NOMO-1 (cell line): ENCODE measurements around the gene ARMH4.
A peak's percentile ranks its signal among the peaks of the same experiment; 100 is the strongest.
"Not testable (repeated sequence)": the region's sequence is repeated elsewhere in the genome, so short reads cannot be mapped to it uniquely, and the experiment has no call there.

Experiments used
- DNase-seq, 2 experiments: peaks; one replicate each; lab custom pipeline; 2025; ENCODE audit not compliant: unreplicated experiment in 2 of 2; lab: John Stamatoyannopoulos, UW

The ARMH4 gene

GRCh38 chr14:58146399-58146798 is 5.6 kb downstream of the ARMH4 start:
- no peak for DNase-seq

- no peak for DNase-seq
These were observed 6.1 kb downstream of the ARMH4 start for GRCh38 chr14:58145936-58146335.

- no peak for DNase-seq
These were observed 8.9 kb downstream of the ARMH4 start for GRCh38 chr14:58143106-58143505.

- no peak for DNase-seq
These were observed 10.1 kb downstream of the ARMH4 start for GRCh38 chr14:58141893-58142292.

DNA sequence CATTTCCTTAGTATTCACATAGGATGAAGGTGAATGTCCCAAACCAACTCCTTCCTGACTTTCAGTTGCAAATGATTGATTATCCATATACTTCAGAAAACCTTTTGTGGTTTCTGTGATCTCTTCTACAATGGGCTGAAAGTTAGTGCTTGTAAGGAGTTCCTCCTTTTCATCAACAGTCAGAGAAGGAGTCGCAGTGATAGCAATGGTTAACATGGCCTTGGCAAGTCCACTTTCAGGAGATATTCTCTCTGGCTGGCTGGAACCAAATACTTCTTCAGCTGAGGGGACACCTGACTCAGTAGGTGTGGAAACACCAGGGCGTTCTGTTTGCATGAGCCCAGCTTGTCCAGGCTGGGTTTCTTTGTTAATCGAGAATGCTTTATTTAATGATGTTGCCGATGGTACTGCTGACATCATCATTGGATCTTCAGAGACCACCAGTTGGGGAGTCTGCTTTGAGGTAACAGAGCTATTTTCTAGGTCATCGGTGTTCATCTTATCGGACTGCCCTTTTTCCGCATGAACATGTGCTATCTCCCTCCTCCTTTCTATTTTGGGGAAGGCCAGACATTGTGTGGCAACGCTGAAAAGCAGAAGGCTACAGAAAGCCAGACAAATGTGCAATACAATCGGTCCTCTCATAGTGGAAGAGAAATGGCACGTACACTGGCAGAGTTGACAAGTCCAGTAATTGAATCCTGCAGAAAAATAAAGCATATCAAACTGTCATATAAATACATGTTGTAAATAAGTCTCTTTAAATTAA is 13.1 kb downstream of the ARMH4 start:
- peak; percentile 68 to 83 for DNase-seq

DNA sequence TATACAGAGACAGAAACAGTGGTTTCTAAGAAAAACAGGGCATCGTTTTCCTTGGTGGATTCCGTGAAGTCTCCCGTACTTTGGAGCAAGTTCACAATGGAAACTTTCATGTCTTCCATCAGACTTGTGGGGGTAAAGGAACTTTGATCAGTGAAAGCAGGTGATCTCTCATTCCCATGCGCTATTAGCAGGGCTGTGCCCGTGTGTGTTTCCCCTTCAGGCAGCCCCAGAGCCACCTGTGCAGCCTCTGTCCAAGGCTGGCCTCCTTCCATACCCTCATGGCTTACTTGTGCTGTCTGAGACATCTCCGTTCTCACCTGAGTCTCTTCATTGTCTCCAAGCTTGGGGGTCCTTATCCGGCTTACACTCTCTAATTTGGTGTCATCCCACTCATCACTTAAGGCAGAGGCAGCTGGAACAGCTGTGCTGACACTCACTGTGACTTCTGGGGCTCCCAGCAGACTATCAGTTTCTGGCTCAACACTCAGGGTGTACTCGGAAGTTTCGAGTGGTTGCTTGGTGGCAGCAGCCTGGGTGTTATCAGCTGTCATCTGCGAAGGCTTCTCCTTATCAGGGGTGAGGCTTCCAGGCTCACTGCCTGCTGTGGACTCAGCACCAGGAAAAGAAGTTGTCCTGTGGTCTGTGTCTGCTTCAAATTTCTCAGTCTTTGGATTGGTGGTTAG is 13.8 kb downstream of the ARMH4 start:
- DNase-seq, result peak in 1 of 2 experiments; percentile 19

DNA sequence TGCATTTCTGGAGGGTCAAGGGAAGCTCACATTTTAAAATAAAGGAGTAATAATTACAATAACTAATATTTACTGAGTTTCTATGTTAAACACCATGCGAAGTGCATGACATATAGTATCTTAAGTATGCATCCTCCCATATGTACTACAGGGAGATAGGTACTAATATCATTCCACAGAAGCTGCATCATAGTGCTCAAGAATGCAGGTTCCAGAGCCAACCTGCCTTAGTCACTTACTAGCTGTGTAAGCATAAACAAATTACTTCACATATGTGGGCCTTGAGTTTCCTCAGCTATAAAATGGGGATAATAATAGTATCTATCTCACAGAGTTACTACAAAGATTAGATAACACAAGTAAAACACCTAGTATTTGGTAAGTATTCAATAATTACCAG is 18.3 kb downstream of the ARMH4 start:
- no peak for DNase-seq

DNA sequence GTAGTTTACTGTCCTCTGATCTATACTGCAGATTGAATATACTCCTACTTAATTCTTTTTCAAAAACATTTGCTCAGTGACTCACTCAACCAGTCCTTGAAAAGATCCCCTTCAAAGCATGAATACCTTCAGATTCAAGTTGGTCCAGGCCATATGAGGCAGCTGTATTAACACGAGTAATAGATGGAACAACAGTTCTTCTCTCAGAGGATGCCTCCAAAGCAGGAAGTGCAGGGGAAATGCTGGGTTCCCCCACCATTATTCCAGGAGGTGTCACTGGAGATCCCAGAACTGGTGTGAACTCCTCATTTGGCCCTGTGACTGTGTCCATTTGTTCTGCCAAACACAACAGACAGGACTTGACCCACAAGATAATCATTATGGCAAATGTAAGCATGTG is 20.6 kb downstream of the ARMH4 start:
- DNase-seq, result no peak

- no peak for DNase-seq
These were observed 21.8 kb downstream of the ARMH4 start for GRCh38 chr14:58130116-58130782.

DNA sequence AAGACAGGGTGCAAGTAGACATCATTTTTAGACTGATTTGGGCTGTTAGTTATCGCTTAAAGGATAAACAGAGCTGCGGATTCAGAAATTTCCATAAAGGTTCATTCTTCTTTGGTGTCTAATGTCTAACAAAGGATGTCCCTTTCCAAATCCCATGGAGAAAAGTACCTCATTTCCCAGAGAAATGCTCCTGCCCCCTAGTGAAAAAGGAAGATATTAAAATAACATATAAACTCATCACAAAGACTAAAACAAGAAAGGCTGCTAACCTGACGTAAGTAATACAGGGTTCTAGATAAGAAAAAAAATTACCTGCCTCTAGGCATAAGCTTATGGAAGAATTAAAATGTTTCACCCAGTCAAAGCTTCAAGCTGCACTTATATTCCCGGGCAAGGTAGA is 22.8 kb downstream of the ARMH4 start:
- no peak for DNase-seq

DNA sequence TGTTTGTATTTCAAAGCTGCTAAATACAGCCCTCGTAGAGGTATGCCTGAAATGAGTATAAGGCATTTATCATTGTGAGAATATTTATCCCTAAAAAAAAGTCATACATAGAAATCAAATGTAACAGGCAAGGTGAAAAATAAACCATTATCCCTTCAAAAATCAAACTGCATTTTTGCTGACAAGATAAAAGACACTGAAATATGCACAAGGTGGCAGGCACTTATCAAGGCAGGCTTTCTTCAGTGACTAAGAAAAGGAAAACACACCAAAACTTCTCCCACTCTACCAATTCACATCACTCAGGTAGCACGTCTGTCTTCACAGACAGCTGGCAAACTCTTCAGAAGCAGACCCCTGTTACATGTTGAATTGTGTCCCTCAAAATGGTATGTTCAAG is 23.6 kb downstream of the ARMH4 start:
- DNase-seq, result no peak

GRCh38 chr14:58122546-58122945 is 29.5 kb downstream of the ARMH4 start:
- DNase-seq, result not testable (repeated sequence)

- no peak for DNase-seq
These were observed 30.4 kb downstream of the ARMH4 start for GRCh38 chr14:58121530-58122186.

GRCh38 chr14:58119381-58119780 is 32.6 kb downstream of the ARMH4 start:
- no peak for DNase-seq

GRCh38 chr14:58118097-58118815 is 33.8 kb downstream of the ARMH4 start:
- DNase-seq, result no peak

DNA sequence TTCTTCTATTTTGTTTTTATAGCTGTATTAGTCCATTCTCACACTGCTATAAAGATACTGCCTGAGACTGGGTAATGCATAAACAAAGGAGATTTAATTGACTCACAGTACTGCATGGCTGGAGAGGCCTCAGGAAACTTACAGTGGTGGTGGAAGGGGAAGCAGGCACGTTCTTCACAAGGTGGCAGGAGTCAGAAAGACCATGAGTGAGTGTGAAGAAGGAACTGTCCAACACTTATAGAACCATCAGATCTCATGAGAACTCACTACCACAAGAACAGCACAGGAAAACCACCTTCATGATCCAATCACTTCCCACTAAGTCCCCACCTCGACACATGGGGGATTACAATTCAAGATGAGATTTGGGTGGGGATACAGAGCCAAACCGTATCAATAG is 42.3 kb downstream of the ARMH4 start:
- DNase-seq, result no peak

- no peak for DNase-seq
These were observed 43.3 kb downstream of the ARMH4 start for GRCh38 chr14:58108717-58109116.

DNA sequence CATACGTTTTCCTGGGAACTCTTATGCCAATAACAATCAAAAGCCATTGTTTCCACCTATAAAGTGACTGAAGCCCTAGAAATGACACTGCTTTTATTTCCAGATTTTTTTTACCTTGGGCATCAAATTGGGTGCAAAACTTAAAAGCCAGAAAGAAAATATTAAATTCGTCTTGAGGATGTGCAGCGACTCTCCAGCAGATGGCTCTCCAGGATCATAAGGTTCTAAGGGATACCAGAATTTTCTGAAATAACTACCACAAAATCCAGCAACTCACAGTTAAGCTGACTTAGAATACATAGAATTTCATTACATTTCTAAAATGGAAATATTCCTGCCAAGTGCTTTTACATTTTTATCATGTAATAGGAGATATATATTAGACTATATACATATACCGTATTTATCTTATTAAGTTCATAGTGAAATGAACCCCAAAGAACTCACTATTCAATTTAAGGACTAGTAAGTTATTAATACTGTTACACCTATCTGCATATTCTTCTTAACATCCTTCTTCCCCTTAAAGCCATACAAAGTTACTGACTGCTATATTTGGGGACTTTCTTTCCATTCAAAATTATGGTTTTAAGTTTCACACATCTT is 44.0 kb downstream of the ARMH4 start:
- DNase-seq, result peak; percentile 21 to 58

DNA sequence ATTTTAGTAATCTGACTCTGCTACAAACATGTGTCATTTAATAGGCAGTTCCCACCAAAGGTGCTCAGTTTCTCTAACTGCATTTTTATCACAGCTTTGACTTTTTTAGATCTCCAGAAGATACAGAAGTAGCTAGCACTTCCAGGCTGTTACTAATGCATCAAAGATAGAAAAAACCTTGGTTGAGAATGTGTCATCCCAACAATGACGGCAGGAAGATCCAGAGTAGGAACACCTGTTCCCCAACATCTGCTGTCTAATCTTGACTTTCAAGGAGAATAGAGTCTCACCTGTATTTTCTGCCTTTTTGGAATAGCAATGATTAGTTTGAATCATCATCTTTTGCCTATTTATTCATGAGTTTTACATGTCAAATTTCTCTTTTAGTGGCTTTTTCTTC is 45.0 kb downstream of the ARMH4 start:
- DNase-seq, result no peak

DNA sequence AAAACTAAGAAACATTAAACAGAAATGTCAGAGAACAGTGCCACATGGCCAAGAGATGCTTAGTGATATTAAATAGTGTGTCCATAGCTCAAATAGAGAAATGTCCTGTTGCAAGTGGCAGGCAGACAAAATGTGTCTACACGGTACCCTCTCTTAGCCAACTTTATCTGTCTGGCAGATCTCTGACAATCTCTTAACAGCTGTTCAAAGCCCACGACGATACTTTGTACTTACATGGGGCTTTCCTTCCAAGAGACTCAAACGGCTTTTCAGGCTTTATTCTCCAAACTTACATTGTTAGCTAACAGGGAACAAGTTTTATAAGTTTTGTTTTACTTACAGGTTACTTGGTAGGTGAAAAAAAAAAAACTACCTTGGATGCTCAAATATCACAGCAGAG is 45.6 kb downstream of the ARMH4 start:
- no peak for DNase-seq
